NCI-H1105 (cell line): Measurements from ENCODE around the gene ZDHHC14.

Source experiments
- DNase-seq: peaks from one replicate; lab custom pipeline; 2025; lab: John Stamatoyannopoulos, UW

ZDHHC14 gene

GRCh38 chr6:157493173-157493572 lies 112.2 kb downstream of the ZDHHC14 start:
- no peak for DNase-seq

- DNase-seq = no peak
These were observed 112.6 kb downstream of the ZDHHC14 start for GRCh38 chr6:157493576-157493975.

GRCh38 chr6:157494132-157494710 lies 113.2 kb downstream of the ZDHHC14 start:
- no peak for DNase-seq

GRCh38 chr6:157496534-157497095 lies 115.6 kb downstream of the ZDHHC14 start:
- no peak for DNase-seq

- no peak for DNase-seq
These were observed 116.6 kb downstream of the ZDHHC14 start for GRCh38 chr6:157497579-157497978.

- DNase-seq = no peak
These were observed 117.8 kb downstream of the ZDHHC14 start for GRCh38 chr6:157498817-157499216.

GRCh38 chr6:157500022-157500421 lies 119.0 kb downstream of the ZDHHC14 start:
- no peak for DNase-seq

- DNase-seq = no peak
These were observed 122.2 kb downstream of the ZDHHC14 start for GRCh38 chr6:157503018-157503747.

- DNase-seq = no peak
These were observed 125.0 kb downstream of the ZDHHC14 start for GRCh38 chr6:157505912-157506491.

- DNase-seq = no peak
These were observed 129.6 kb downstream of the ZDHHC14 start for GRCh38 chr6:157510323-157511188.

- DNase-seq = no peak
These were observed 130.8 kb downstream of the ZDHHC14 start for GRCh38 chr6:157511682-157512381.

- no peak for DNase-seq
These were observed 131.3 kb downstream of the ZDHHC14 start for GRCh38 chr6:157512382-157512682.

GRCh38 chr6:157513004-157513603 lies 132.1 kb downstream of the ZDHHC14 start:
- DNase-seq = no peak

- DNase-seq = no peak
These were observed 132.9 kb downstream of the ZDHHC14 start for GRCh38 chr6:157513619-157514485.

GRCh38 chr6:157514659-157515496 lies 133.9 kb downstream of the ZDHHC14 start:
- DNase-seq = no peak

- DNase-seq = no peak
These were observed 135.5 kb downstream of the ZDHHC14 start for GRCh38 chr6:157516319-157517026.

GRCh38 chr6:157517601-157518359 lies 136.8 kb downstream of the ZDHHC14 start:
- DNase-seq = no peak
